ENCODE data around the gene SNCAIP.
"Not testable (repeated sequence)": the region's sequence is repeated elsewhere in the genome, so short reads cannot be mapped to it uniquely, and the experiment has no call there.

The SNCAIP gene

GRCh38 chr5:122468351-122469116 lies 156.5 kb downstream of the SNCAIP start:
- no peak for DNase-seq (ENCODE audit: low spot score)

GRCh38 chr5:122469384-122469919 lies 157.4 kb downstream of the SNCAIP start:
- no peak for DNase-seq (ENCODE audit: low spot score)

- no peak for DNase-seq (ENCODE audit: low spot score)
Observed at GRCh38 chr5:122470365-122470764, 158.3 kb downstream of the SNCAIP start.

- DNase-seq (ENCODE audit: low spot score) = peak; percentile 10
Observed at GRCh38 chr5:122471031-122471751, 159.2 kb downstream of the SNCAIP start.

DNA sequence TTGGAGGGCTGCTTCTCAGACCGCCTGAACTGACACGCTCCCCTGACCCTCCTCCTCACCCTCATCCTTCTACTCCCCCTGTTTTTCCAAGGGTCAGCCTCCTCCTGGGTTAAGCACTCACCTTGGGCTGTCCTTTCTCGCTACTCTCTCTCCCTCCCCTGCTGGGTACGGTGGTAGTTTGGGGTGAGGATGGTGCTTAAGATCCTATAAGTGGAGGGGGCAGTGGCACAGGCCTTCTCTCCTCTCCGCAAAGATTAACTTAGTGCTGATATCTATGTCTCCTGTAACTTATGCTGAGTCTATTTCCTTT lies 159.7 kb downstream of the SNCAIP start:
- DNase-seq (ENCODE audit: low spot score) = no peak

DNA sequence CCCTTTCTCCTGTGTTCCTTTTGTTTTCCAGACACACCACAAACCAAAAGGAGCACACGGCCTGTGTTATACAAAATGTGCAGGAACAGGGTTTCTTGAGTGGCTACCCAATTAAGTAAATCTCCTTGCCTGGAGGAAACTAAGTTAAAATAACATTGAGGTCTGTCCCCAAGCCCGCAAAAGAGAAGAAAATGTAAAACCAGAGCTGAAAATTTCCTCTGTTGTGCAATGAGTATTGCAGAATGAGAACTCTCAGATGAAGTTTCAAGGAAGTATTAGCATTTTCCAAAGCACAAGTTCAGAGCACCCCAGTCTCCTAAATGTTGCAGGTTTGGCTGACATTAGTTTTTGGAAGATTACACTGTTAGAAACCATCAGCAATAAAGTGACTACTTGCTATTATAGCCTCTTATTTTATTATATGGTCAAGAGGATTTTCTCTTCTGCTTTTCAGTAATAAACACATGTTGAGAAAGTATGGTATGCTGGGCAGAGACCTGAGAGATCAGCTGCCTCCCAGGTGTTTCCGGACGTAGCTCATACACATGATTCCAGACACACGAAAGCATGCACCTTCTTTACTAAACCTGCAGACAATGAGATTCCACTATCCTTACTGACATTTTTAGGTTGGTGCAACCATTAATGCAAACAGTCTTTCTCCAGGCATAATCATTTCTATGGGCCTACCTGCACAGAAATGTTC lies 161.3 kb downstream of the SNCAIP start:
- no peak for DNase-seq (ENCODE audit: low spot score)

GRCh38 chr5:122473941-122474340 lies 161.9 kb downstream of the SNCAIP start:
- no peak for DNase-seq (ENCODE audit: low spot score)

DNA sequence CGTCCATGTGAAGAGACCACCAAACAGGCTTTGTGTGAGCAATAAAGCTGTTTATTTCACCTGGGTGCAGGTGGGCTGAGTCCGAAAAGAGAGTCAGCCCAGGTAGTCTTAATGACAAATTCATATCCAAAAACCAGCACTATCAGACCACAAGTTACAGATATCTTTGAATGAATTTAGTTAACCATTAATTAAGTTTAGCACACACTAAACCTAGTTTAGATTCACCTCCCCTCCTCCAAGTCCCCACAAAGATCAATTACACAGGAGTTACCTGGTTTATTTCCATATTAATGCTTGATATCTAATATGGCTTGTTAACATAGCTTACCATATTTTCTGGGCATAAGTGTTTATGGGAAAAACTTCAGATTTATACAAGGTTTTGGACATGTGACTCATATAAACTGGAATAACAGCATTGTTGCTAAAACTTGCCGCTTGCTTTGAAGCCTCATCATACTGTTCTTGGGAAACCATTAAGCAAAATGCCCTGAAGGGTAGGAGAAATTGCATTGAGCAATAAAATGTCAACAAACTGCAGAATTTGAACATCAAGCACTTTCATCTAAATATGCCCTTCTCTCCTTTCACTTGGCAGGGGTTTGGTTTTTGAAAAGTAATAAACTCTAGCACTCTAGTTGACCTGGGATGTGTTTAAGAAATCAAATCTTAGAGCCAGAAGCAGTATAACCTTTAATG lies 166.9 kb downstream of the SNCAIP start:
- DNase-seq (ENCODE audit: low spot score) = no peak

GRCh38 chr5:122480146-122480545 lies 168.1 kb downstream of the SNCAIP start:
- DNase-seq (ENCODE audit: low spot score) = no peak

DNA sequence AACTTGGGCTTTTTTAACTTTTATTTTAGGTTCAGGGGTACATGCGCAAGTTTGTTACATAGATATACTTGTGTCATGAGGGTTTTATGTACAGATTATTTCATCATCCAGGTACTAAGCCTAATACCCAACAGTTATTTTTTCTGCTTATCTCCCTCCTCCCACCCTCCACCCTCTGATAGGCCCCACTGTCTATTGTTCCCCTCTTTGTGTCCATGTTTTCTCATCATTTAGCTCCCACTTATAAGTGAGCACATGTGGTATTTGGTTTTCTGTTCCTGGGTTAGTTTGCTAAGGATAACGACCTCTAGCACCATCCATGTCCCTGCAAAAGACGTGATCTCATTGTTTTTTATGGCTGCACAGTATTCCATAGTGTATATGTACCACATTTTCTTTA lies 172.1 kb downstream of the SNCAIP start:
- no peak for DNase-seq (ENCODE audit: low spot score)

GRCh38 chr5:122485226-122485625 lies 173.2 kb downstream of the SNCAIP start:
- DNase-seq (ENCODE audit: low spot score) = no peak

GRCh38 chr5:122486616-122487015 lies 174.6 kb downstream of the SNCAIP start:
- DNase-seq (ENCODE audit: low spot score) = not testable (repeated sequence)

- DNase-seq (ENCODE audit: low spot score) = no peak
Observed at GRCh38 chr5:122490718-122491117, 178.7 kb downstream of the SNCAIP start.

DNA sequence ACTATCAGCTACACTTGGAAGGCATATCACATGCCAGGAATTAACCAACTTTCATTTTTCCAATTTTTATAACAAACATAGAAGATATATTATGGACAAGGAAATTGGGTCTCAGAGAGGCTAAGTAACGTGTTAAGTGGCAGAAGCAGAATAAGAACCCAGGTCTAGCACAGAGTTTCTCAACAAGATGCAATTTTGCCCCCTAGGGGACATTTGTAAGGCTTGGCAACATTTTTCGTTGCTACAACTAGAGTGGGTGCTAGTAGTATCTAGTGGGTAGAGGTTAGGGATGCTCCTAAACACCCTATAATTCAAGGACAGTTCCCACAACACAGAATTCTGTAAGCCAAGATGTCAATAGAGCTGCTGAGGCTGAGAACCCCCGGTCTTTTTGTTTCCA lies 180.6 kb downstream of the SNCAIP start:
- DNase-seq (ENCODE audit: low spot score) = no peak

- peak; percentile 29 for DNase-seq (ENCODE audit: low spot score)
Observed at GRCh38 chr5:122493091-122494021, 181.3 kb downstream of the SNCAIP start.

GRCh38 chr5:122494109-122494508 lies 182.1 kb downstream of the SNCAIP start:
- DNase-seq (ENCODE audit: low spot score) = no peak

DNA sequence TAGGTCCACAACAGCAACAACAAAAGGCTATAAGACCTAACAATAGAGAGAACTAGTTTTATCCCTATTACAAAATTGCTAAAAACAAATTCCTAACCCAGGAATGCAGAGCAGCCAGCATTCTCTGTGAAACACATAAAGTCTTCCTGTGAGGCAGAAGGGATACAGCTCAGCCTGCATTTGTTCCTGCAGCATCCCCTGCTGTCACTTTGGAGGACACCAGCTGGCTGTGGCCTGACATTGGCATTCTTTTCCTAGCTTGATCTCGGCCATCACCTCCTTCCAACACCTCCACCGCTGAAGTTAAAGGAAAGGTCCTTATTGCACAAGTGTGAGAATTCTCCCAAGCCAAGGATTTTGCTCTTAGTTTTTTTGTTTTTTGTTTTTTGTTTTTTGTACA lies 186.1 kb downstream of the SNCAIP start:
- DNase-seq (ENCODE audit: low spot score) = peak; percentile 56

DNA sequence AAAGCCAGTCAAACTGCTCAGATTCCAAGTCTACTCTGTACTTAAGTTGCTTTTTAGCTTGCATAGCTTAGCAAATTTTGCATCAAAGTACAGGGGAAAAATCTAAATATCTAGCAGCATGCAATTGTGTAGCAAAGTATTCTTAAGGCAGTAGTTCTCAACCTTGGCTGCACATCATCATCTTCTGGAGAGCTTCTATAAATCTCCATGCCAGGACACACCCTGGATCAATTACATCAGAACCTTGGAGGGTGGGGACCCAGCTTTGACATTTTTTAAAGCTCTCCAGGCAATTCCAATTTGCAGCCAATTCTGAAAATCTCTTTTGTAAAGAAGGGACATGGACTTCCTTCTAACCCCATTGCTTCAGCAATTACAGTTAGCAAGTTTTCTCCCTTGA lies 187.5 kb downstream of the SNCAIP start:
- no peak for DNase-seq (ENCODE audit: low spot score)

DNA sequence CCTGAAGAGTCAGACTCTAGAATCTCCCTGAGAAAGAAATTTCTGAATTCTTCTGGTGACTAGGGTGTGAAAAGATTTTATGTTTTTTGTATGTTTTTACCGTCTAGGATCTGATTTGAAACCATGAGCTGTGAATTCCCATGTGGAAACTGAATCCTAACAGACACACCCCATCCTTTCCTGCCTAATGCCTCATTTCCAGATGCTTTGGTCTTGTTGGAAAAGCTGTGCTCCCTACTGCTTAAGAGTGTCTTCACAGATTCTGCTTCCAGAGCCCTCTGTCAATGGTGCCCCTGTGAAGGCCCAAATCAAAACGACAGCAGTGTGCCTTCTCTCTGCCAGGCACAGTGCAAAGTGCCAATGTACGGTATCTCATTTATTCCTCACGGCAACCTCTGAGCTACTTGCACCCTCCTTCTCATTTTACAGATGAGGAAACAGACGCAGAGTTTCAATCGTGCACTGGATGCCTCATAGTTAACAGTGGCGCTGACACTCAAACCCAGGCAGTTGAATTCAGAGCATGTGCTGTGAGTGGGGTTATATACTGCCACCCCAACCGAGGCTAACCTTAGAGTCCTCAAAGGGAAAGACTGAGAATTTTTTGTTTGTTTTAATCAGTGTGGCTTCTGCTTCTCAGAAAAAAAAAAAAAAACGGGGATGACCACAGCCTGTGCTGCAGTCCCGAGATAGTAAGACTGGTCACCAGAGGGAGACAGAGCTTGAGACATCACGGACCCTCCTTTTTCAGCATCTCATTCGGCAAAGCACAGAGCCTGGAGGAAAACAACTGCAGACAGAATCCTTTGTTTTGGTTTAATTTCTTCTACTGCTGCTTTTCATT lies 188.4 kb downstream of the SNCAIP start:
- peak; percentile 74 for DNase-seq (ENCODE audit: low spot score)

DNA sequence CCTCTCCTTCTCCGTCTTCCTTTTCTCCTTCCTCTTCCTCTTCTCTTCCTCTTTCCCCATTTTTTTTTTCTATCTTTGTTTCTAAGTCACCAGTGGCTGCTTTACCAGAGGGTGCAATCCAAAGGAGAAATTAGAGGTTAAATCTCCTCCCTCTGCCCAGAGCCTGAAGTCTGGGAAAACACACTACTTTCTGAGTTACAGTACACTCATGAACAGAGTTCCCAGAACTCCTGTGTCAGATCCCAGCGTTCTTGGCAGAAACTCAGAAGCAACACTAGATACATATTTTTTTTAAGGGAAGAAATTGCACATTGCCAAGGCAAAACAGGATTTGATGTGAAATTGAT lies 189.0 kb downstream of the SNCAIP start:
- no peak for DNase-seq (ENCODE audit: low spot score)
